Epithelial cell of prostate (primary cell): ENCODE data around the gene EPM2A.

Experiments
- DNase-seq: peaks from one replicate; pipeline ENCODE4 v3.0.0-alpha.2; 2011; ENCODE audit warnings: low read depth, low spot score
- H3K27ac ChIP-seq: fragments of 450-650 bp; 2 replicates; pipeline ENCODE4 v1.5.1; 2017; ENCODE audit warnings: mild to moderate bottlenecking

EPM2A gene

DNA sequence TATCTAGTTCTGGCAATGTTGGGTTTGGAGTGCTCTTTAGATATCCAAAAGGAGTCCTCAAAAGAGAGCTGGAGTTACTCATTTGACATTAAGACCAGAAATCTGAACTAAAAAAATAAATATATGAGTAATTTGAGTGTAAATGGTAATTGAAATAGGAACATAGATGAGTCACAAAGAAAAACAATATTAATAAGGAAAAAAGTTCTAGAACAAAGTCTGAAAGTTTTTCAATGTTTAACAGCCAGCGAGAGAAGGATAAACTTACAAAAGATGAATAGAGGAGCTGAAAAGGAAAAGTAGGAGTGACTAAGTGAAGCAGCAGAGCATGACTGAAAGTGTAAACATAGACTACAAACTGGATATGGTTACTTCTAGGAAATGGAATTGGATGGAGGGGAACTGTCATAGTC lies 46.8 kb downstream of the EPM2A start:
- DNase-seq = peak; percentile 12
- H3K27ac ChIP-seq = no peak overlapping the region

DNA sequence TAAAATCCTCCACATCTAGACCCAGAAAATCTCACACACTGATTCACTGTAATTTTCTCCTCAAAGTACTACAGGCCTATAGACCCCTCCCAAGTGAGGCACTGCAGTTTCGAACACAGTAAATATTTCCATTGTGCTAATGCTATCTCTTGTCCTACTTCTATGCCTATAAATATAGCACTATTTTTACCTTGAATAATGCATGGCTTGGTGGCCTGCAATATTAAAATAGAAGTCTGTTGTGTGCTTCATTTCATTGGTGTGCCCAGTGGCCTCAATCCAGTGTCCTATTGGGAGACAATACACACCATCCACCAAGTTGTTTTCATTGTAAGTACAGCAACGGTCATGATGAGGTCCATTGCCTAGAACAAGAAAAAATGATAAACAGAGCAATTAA lies 49.4 kb downstream of the EPM2A start:
- H3K27ac ChIP-seq = no peak overlapping the region
- DNase-seq = no peak

DNA sequence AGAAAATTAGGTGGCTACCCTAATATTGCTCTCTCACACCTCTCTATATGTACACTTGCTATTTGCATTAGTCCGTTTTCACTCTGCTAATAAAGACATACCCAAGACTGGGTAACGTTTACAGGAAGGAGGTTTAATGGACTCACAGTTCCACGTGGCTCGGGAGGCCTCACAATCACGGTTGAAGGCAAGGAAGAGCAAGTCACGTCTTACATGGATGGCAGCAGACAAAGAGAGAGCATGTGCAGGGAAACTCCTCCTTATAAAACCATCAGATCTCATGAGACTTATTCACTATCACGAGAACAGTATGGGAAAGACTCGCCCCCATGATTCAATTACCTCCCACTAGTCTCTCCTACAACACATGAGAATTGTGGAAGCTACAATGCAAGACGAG lies 53.4 kb downstream of the EPM2A start:
- DNase-seq = no peak
- H3K27ac ChIP-seq = no peak overlapping the region

DNA sequence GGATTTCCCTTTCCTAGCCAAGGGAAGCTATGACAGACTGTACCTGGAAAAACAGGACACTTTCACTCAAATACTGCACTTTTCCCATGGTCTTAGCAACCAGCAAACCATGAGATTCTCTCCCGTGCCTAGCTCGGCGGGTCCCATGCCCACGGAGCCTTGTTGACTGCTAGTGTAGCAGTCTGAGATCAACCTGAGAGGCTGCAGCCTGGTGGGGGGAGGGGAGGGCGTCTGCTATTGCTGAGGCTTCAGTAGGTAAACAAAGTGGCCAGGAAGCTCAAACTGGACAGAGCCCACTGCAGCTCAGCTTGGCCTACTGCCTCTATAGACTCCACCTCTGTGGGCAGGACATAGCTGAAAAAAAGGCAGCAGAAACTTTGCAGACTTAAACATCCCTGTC lies 61.8 kb downstream of the EPM2A start:
- H3K27ac ChIP-seq = no peak overlapping the region
- DNase-seq = no peak

DNA sequence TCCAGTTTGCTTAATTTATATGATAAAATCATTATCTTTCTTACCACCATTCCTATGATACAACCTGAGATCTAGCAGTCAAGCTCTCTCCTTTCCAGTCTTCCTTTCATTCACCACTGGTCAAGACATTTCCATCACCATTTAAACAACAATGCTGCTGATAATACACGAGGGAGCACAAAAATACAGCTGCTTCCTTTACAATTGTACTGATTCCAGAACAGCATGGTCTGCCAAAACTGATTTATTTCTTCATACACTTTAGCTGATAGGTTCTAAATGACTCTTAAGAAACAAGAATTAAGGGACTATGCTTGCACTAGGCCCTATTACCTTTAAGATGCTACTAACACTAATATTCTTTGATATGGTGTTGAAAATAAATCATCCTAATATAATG lies 65.0 kb downstream of the EPM2A start:
- no peak overlapping the region for H3K27ac ChIP-seq
- no peak for DNase-seq

DNA sequence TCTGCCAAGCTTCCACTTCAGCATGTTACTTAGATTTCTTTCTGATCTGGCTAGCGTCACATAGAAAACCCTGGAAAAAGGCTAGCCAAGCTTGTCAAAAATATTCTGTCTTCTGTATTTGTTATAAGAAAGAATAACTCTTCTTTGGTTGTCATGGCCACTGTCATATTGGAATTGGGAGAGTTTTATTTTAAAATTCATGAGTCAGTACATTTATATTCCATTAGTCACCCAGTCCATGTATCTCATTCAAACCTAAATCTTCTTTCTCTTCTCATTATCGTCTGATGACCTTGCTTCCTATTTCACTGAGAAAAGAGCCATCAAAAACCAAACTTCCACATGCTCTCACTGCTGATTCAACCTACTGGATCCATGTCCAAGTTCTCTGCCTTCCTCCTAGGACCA lies 65.7 kb downstream of the EPM2A start:
- DNase-seq = no peak
- no peak overlapping the region for H3K27ac ChIP-seq

DNA sequence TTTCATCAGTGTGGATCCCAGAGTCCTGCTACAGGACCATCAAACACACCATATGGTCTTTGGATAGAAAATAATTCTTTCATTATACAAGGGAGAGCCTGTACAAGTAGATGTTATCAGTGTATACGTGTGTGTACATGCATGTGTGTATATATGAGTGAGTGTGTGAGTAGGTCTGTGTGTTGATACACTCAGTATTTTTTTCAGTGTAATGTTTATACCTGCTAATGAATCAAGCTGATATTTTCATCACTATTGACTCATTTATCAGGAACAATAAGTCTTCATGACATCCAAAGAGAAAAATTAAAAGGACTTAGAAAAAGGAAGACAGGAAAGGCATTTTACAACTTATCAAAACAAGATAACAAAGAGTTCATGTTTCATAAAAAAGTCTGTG lies 66.5 kb downstream of the EPM2A start:
- DNase-seq = peak; percentile 12
- no peak overlapping the region for H3K27ac ChIP-seq

DNA sequence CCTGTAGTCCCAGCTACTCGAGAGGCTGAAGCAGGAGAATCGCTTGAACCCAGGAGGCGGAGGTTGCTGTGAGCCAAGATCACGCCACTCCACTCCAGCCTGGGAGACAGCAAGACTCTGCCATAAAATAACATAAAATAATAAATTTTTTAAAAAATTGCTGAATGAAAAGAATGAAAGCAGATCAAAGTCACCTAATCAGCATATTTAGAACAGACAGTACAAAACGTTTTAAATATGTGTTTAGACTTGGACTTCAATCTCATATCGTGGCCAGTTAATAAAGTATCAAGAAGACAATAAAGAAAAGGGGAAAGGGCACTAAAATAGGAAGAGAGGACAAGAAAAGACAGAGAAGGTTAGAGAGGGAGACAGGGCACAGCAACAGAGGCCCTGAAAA lies 74.6 kb downstream of the EPM2A start:
- no peak for DNase-seq
- no peak overlapping the region for H3K27ac ChIP-seq

DNA sequence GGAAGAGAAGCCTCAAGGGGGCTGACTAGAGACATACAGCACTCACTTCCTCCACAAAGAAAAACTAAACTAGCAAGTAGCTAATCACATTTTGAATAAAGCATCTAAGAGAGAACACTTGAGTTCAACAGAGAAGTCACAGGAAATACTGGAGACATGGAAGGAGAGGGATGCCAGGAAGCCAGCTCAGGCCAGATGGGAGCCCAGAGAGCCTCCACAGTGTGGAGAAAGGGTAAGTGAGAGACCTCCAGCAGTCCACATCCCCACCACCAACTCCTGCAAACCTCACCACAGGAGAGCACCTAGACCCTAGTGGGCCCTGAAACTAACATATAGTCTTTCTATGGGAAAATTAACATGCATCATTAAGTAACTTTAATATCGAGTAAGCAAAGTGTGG lies 79.2 kb downstream of the EPM2A start:
- no peak overlapping the region for H3K27ac ChIP-seq
- DNase-seq = no peak

DNA sequence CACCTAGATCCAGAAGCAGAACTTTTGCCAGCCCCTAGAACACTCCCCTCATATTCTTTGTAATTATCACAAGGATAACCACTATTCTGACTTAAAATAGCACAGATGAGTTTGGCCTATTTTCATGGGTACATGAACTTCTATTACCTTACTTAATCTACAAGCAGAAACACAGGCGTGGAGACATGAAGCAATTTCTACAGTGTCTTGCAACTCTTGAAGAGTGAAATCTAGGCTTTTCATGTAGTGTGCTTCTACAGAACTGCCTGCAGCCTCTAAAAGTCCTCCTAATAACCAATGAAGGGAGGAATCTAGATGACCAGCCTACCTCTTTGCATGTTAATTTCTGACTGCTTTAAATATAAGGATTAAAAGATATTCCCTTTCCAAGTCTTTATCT lies 82.7 kb downstream of the EPM2A start:
- DNase-seq = no peak

DNA sequence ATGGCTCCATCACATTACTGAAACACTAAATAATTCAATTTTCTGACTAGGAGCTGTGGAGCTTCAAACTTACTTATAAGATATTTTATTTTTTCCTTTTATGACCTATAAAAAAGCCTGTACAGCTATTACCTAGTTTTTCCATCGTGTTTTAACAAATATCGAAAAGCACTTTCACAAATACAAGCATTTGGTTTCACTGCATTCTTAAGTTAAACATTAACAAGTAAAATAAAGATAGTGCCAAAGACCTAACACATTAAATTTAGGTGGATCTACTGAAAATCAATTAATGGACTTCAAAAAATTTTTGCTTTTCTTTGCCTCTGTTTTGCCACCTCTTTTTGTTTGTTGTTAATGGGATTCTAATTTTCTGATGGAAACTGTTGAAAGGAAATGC lies 83.3 kb downstream of the EPM2A start:
- H3K27ac ChIP-seq = no peak overlapping the region
- no peak for DNase-seq

More for the DNA sequence above, 82.7 kb downstream of the EPM2A start:
- H3K27ac ChIP-seq = no peak overlapping the region

DNA sequence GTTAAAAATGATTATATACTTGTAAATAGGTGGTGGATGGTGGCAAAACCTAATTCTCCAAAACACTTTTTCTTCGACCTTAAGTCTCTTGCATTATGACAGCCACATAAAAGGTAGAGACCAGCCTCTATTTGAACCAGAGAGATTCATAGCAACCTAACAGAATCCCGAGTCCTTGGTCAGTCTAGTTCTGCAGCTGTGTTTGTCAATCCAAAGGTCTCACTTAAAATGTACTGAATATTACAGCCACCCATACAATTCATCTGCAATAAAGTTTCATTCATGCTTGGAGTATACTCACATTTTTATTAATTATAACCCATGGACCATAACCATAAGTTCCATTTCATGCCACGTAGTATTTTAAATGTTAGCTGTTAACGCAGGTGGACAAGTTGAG lies 87.2 kb downstream of the EPM2A start:
- no peak overlapping the region for H3K27ac ChIP-seq
- DNase-seq = no peak

DNA sequence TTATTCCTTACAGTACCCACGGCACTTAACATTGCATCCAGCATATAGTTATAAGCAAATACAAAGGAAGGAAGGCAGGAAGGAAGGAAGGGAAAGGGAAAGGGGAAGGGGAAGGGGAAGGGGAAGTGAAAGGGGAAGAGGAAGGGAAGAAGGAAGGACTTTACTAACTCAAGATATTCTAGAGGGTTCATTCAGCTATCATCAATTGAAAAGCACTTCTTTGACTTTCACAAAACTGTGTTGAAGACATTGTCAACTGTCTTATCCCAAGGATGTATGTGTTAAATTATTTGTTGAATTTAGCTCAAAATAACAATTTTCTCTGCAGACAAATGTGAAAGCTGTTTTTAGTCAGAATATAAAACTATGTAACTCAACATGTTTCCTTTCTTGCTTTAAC lies 87.7 kb downstream of the EPM2A start:
- no peak overlapping the region for H3K27ac ChIP-seq
- no peak for DNase-seq

DNA sequence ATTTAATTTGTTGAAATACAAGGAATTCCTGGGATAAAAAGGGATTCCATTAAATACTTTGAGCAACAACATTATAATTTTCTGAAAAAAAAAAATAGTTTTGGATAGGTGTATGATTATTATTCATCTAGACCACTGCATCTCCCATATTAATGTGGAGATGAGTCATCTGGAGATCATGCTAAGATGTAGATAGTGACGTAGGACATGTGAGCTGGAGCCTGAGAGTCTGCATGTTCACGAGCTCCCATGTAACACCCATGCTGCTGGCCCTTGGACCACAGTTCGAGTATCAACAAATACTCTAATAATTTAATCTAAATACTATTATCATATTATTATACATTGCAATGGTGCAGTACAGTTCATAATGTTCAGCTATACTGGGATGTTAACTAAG lies 91.6 kb downstream of the EPM2A start:
- H3K27ac ChIP-seq = no peak overlapping the region
- DNase-seq = no peak

DNA sequence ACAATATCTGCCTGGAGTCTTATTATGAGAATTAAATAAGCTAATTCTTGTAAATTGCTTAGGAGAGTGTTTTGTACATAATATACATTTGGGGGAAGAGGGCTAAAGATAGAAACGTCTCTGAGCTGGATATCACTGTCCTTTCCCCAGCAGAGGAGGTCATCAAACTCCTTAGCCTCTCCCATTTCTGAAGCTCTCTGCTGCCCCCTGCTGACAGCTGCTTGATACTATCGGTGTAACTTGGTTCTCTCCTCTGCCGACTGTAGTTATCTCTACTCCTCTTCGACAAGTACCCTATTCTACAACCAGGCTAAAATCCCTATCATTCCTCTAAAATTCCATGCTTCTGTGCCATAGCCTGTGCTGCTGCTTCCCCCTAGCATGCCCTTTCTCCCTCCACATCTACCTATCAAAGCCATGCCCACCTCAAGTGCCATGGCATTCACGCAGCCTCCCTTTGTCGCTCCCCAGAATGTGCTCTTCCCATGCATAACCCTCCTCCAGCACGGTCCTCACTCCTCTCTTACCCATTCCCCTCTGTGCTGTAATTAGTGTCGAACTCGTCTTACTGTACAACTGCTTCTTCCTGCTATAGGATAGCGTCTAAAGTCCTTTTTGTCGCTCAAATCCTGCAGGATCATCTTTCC lies 101.2 kb downstream of the EPM2A start:
- peak; percentile 8 for DNase-seq
- H3K27ac ChIP-seq = no peak overlapping the region

DNA sequence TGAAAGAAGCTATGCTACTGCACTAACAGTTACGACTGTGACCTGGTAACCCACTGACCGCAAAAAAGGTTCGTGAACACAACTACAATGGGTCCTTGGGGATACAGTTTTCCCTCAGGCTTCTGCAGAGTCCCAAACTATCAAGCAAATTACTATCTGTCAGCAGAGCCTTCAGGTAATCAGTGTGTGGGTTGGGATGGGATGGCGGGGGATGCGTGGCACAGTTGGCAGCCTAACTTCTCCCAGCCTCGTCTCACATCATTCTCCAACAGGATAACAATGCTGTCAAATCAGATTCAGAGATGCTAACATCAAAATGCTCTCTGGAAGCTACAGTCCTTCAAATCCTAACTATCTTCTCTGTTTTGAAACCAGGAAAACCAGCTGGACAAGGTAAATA lies 102.3 kb downstream of the EPM2A start:
- no peak overlapping the region for H3K27ac ChIP-seq
- no peak for DNase-seq

DNA sequence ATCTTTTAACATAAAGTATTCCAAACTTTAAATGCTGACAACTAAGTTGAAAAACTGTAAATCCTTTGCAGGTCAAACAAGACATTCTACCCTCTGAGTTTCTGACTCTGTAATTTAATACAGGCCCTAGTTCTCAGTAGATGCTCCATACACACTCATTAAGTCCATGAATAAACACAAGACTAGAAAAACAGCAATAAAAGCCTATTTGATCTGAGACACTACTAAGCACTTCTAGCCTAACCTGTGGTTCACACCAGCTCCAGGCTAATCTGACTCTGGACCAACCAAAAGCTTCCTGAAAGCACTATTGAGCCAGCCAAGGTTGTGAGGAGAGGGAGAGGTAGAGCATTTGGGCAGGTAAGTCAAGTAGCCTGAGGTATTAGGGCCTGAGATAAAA lies 103.9 kb downstream of the EPM2A start:
- no peak overlapping the region for H3K27ac ChIP-seq
- no peak for DNase-seq

DNA sequence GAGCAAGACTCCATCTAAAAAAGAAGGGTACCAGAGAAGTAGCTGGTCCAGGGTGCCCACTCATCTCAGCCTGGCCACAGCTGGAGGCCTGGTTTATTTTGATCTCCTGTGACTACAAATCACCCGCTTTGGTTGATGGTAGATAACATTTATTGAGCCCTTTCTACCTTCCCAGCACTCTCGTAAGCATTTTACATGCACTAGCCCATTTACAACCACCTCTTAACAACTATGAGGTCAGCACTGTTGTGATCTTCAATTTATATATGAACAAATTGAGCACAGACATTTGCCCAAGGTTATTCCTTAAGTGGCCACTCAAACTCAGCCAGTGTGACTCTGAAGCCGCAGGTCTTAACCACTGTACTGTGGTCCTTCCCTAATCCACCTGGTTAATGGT lies 104.7 kb downstream of the EPM2A start:
- DNase-seq = no peak
- H3K27ac ChIP-seq = no peak overlapping the region

DNA sequence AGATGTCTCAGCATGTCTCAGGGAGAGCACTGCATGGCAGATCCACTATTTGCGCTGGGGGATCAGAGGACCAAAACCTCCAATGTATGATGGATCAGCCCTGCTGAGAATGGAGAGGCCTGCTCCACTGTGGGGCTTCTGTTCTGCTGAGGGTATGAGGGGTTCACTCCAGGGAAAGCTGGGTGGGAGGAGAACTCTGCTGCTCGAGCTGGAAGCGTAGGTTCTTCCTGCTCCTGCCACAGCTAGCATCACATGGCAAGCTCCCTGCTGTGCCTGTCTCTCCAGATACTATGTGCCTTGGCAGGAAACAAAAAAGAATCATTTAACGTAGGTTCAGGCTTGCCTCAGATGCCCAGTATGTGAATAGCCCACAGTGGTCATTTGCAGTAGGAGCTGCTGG lies 105.8 kb downstream of the EPM2A start:
- no peak overlapping the region for H3K27ac ChIP-seq
- no peak for DNase-seq

DNA sequence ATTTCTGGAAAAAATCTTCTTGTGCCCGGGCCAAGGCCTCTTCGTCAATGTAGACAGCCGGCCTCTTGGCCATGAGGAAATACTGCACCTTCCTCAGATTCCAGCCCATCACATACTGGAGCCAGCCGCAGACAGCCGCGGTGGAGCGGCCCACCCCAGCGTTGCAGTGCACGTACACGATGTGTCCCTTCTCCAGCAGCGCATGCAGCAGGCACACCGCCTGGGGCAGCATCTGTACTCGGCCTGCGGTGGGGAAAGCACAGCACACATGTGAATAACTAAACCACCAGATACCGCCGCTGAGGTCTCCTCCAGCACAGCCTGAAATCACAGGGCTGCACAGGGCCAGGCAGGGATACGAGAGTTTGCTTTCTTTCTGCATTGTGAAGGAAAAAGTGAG lies 107.9 kb downstream of the EPM2A start:
- H3K27ac ChIP-seq = no peak overlapping the region
- DNase-seq = no peak

DNA sequence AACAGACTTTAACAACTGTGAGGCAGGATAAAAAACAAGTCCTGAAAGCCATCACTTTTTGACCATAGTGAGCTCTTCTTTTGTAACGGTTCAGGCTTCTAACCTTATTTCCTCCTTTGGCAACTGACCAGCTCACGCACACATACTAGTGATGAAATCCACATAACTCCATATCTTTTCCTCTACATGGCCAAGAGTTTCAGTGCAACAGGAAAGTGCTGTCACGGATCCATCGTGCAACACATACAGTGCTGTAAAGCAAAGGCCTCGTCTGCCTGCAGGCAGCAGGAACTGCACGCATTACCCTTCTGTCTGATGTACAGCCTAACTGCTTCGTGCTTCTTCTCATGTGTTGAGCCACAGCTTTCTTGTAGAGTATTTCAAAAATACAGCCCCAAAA lies 108.5 kb downstream of the EPM2A start:
- no peak overlapping the region for H3K27ac ChIP-seq
- DNase-seq = no peak

DNA sequence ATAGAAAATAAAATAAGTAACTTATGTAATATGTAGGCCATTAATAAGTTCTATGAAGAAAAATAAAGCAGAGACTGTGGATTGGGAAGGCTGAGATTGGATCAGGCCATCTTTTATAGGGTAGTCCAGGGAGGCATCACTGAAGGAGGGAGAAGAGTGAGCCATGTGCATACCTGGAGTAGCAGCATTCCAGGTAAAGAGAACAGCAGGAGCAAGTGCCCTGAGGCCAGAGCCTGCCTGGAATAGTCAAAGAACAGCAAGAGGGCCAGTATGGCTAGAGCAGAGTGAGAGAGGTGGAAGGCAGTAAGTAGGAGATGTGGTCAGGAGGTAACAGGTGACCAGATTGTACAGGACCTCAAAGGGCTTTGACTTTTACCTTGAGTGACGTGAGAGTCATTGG lies 112.1 kb downstream of the EPM2A start:
- DNase-seq = no peak
- H3K27ac ChIP-seq = no peak overlapping the region

DNA sequence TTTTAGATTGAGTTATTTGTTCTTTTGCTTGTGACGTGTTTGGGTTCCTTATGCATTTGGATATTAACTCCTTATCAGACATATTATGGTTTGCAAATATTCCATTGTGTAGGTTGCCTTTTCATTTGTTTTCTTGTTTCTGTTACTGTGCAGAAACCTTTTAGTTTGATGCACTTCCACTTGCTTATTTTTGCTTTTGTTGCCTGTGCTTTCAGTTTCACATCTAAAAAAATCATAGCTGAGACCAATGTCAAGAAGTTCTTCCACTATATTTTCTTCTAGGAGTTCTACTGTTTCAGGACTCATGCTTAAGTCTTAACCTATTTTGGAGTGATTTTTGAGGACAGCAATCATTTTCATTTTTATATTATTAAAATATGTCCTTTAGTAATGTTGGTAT lies 113.5 kb downstream of the EPM2A start:
- no peak overlapping the region for H3K27ac ChIP-seq
- DNase-seq = no peak
